Stimulated activated CD4-positive, alpha-beta T cell treated with anti-CD3 and anti-CD28 coated beads, Interleukin-15, amount 100 ng/mL, for 24 hours (primary cell): ENCODE data around the gene DPYSL3.
A peak's percentile ranks its signal among the peaks of the same experiment; 100 is the strongest.

Experiments used
- DNase-seq: peaks from one replicate; pipeline ENCODE4 v3.0.0-alpha.2; 2020

Gene DPYSL3

DNA sequence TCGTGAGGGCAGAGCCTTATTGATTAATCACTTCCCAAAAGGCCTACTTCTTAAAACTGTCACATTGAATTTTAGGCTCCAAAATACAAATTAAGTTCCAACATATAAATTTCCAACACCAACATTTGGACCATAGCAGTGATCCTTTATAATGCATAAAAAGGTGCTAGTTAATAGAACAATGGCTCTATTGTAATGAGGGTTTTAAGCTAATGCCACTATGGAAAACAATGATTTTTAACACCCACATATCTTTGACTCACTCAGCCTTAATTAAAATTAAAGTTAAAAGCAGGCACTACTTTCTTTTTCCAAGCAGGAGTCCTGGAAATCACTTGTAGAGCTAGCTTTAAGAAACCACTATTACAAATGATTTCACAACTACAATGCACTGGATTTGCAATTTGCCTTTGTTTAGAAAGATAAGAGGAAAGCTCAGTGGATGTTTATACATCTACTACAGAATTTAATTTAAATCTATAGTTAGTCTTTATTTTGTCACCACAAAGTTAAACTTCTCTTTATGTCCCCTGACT is 41.8 kb downstream of the DPYSL3 start:
- DNase-seq: no peak

DNA sequence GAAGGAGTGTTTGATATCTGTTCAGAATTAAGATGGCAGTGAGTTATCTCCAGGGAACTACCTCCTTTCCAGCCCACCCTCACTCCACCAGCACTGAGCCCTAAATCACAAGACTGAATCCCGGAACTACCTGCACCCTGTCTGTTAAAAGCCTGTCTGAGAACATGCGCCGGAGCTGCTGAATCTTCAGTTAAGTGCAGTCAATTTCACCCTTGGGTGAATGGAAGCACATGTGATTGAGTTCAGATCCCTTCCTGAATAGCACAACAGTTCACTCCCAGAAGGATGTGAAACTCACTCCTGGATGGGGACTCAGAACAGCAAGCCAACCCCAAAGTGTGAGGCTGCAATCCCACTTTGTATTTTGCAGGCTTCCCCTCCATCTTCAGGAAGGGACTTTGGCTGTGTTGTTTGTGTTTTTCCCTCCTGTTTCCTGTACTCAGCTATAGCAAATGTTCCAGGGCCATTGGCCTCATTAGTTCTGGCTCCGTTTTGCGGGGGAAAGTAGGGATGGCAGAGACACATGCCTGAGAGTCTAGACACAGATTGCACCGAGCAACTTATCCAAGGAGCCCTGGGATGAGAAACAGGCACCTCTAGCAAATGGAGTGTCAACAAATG is 43.4 kb downstream of the DPYSL3 start:
- DNase-seq: no peak

DNA sequence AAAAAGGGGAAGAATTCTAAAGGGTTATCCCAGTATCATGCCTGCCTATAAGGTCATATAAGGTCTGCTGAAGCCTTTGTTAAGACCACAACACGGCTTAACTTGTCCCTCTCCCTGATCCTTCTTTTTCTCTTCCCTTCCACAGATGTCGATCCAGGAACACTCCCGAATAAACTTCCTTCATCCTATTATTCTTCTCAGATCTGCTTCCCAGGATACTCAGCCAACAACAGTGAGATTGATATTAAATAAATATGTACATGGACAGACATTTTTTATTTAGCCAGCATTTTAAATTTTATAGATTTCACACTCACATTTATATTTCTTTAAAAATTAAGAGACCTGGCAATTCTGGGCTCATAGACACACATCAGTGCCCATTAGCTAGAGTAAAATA is 44.1 kb downstream of the DPYSL3 start:
- no peak for DNase-seq

DNA sequence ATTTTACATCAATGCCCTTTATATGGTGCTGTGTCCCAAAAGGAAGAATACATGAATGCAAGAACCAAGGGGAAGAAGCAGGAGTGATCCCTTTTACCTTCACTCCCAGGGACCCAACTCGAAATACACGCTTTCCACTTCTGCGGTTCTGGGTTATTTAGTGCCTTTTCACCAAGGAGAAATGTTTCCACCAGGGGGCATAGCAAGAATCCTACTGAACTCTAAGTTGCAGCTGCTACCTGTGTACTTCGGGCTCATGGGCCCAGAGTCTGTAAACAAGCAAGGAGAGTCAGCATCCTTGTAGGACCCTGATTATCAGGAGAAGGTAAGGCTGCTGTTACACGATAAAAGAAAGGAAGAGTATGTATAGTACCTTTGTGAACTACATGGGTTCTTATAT is 45.7 kb downstream of the DPYSL3 start:
- no peak for DNase-seq

DNA sequence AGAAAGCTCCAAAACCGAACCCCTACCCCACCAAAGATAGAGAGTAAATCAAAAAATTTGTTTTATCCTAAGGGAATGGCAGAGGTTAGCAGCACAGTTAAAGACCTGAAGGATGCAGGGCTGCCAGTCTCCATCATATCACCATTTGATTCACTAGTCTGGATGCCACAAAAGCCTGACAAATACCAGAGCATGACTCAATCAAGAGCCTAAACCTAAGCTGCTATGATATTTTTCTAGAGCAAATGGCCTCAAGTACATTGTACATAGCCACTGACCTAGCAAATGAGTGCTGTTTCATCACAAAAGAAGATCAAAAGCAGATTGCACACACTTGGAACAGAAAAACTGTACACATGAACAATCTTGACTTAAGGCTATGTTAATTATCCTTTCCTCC is 48.0 kb downstream of the DPYSL3 start:
- DNase-seq: no peak

DNA sequence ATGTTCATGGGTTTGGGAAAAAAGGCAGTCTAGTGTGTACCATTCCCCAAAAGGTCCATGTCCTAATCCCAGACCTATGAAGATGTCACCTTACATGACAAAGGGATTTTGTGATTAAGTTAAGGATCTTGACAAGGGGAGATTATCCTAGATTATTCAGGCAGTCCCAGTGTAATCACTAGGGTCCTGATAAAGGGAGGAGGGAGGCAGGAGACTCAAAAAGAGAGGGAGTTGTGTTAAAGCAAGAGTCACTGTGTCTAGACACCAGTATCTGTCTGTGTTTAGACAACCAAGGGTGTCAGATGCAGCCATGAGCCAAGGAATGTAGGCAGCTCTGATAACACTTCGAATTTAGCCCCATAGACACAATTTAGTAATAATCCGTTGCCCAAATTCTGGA is 49.5 kb downstream of the DPYSL3 start:
- no peak for DNase-seq

DNA sequence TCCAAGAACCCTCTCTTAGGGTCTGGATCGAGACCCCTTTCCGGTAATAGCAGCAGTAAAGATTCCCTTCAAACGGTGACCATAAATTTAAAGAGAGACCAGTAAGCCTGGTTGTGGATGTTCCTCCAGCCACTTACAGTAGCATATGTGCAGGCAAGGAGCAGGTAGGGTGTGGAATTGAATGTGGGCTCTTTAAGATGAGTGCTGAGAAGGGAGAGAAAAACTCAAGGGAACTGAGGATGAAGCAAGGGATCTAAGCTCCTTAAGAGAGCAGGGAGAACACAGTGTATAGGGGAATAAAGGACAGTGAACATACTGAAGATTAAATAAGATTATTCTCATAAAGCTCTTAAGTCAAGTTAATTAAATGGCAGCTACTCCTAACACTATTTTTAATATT is 51.3 kb downstream of the DPYSL3 start:
- no peak for DNase-seq

DNA sequence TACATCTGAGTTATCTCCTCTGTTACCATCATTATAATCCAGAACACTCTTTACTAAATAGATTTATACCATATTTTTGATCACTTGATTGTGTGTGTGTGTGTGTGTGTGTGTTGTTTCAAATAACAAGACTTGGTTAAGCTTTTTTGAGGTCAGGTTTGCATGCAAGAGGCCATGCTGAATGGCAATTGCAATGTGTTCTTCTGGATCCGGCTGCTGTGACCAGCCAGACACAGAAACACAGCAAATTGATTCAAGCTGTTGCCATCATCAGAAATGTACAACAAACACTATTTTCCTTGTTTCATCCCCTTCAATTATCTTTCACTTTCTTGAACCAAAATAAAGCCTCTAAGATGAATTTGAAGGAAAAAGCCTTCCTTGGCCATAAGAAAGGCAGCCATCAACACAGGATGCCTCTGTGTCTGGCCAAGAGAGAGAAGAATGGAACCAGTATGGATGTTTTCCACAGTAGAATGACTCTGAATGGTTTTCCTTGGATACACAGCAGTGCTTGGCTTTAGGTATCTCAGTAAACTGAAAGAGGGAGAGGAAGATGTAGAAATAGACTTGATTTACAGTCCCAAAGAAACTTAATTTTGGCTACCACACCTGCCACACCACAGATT is 53.9 kb downstream of the DPYSL3 start:
- DNase-seq: no peak

DNA sequence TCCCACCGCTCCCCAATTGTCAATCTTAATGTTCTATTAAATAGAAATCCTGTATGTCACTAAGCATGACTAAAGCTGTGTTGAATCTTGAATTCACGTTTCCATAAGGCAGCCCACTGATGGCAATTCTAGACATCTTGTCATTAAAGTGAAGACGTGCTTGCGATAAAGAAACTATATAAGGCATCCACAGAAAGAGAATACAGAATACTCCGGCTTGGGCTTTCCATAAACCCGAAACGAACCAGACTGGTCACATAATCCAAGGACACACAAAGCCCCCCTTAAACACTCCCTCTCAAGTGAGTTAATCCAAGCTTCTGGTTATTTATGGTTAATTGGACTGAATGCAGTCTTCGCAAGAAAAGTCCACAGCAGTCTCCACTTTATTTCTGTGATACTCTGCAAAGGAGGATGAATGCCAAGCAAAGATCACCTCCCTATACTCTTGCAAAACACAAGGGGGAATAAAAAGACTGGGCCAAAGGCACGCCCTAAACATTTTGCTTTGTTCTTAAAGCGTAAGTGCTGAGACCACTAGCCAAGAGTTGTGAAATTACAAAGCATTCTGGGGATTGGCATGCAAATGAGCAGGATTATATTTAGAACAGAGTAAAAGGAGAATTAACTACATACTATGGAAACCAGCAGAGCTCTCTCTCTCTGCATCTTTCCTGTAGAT is 54.7 kb downstream of the DPYSL3 start:
- no peak for DNase-seq

DNA sequence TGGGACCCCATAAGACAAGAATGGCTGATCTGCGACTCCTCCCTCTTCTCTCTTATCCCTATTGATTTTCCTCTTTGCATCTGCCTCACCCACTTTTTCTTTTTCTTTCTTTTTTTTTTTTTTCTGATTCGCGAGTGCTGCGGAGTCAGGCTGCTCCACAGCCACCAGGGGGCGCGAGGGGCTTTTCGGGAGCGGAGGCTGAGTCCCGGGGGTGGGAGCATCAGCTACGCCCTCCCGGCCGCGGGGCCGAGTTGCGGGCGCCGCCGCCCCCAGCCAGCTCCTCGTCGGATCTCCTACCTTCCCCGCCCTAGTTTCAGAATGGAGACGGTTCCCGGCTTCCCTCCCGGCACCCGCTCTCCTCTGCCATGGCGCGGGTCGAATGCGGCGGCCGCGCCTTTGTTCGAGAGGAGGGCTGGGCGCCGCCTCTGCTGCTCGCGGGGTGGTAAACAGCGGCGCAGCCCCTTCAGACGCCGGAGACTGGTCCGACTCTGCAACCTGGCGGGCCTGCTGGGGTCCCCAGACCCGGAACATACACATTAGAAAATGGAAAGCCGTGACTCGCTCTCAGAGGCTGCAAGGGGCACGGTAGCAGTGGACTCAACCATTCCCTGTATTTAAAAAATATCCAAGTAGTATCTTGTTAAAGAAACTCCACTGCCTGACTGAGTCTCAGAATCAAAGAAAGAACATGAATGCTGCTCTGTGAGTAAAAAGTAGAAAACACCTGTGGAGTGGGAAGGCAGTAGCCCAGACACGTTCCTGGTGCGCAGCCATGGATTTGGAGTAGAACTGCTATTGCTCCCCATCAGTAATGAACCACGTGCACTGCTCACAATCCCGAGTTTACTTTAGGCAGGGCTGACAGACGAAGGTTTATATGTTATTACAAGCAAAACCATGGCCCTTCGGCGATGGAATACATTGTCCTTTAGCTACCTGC is 55.7 kb downstream of the DPYSL3 start:
- peak; percentile 84 for DNase-seq

DNA sequence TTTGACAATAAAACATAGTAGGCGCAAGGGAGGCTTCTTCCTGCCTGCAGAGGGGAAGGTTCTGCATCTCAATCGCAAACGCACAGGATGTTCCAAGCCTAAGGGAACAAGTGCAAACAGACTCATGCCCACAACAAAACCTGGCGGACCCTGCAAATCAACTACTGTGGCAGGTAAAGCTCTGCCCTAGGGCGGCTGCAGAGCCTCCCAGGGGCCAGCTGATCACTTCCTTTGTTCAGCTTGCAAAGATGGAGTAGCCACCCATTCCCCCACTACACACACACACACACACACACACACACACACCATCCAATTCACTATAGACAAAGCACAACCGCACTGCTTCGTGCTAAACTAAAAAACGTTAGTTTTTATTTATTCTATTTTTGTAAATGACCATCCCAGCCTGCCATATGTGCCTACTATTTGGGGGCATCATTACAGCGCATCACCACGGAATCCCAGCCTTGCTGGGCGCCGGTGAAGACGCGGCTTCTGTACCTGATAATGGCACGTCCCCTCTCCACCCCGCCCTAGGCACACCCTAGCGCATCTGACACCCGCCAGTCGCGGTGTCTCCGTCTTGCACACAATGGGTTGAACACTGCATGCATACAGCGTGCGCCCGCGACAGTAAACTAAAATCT is 57.6 kb downstream of the DPYSL3 start:
- DNase-seq: no peak

DNA sequence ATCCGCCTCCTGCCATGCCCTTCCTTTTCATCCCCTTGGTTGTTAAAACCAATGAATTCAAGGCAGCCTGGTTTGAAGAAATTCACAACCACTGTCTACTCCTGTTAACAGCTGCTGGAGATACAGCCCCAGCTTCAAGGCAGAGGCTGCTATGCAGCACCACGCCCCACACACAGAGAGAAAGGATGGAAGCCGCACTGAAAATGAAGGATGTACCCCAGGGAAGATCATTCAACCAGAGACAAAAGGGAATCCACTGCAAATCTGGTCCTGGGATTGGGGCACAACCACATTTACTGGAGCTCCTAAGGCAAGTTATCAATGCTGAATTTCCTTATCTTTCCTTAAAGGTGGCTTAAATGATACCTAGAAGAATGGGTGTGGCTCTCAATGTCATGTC is 58.7 kb downstream of the DPYSL3 start:
- DNase-seq: no peak

DNA sequence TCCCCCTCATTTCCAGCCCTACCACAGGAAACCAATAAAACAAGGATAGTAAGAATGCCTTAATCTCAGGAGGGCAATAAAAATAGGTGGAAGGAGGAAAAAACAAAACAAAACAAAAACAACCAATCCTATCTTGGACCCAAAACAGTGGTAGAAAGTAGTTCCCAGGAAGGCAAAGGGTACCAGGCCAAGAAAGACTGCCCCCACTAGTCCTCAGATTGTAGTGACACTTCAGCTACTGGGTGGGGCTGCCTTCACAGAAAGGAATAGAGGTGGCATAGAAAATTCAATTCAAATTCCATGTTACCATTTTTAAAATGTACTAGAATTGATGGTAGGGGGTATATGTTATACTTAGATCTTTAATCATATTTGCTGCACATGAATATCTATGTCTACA is 59.3 kb downstream of the DPYSL3 start:
- no peak for DNase-seq

DNA sequence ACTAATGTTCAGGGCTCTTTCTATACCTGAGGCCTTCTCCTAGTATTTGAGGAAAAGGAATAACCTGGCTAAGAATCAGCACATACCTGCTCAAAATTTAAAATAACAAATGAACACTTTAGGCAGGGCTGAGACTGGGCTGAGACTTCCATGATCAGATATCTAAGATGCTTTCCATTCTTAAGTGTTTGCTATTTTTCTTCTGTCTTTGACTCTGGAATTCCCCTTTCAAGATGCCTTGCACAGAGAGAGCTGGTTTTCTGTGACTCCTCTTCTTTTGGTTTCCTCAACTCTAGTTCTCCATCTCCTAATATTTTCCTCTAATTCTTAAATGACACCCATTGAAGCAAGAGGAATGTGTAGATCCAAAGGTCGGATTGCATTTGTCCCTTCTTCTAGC is 61.1 kb downstream of the DPYSL3 start:
- no peak for DNase-seq

DNA sequence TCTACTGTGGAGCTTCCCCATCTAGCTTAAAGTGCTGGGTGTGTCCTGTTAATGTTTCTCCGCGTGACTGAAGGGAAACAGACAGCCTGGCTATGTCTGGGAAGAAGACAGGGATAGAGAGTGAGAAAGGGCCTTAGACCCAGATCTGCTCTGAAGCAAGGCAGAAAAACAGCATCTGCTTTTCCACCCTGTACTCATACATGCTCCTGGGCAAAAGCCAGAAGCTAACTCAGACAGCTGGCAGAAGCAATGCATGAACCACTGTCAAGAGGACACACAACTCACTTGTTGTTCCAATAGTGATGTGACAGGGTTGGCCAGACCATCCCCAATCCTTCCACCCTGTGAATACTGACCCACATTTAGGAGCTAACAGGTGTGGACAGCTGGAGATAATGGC is 63.3 kb downstream of the DPYSL3 start:
- no peak for DNase-seq

DNA sequence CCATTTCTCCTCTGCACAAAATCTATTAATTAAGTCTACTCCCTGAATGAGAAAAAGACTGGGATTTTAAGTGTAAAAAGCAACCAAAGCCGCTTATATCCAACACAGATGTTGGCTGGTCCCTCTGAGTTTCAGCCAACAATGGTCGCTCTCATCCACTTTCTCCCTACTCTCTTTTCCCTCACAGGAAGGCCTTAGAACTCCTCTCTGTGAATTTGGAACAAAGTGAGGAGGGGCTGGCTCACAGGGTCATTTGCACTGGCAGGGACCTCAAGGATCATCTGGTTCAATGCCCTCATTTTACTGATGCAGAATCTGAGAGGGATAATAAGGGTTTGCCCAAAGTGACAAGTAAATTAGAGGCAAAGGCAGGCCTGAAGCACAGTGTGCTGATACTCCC is 64.0 kb downstream of the DPYSL3 start:
- DNase-seq: no peak

DNA sequence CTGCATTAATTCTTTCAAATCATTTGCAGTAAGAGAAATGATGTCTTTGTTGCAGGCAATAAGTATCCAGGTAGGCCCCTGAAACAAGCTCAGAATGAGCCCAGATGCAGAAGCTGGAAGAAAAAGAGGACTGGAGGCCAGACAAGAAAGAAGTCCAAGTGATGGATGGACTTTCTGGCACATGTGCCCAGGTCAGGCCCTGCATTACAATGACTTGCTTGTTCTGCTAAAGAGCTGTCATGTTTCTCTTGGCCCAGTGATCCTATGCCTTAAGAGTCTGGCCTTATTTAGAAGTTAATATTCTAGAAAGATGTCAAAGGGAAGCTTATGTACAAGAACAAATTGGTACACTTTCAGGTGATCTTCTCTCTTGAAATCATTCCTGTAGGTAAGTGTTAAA is 64.8 kb downstream of the DPYSL3 start:
- no peak for DNase-seq

DNA sequence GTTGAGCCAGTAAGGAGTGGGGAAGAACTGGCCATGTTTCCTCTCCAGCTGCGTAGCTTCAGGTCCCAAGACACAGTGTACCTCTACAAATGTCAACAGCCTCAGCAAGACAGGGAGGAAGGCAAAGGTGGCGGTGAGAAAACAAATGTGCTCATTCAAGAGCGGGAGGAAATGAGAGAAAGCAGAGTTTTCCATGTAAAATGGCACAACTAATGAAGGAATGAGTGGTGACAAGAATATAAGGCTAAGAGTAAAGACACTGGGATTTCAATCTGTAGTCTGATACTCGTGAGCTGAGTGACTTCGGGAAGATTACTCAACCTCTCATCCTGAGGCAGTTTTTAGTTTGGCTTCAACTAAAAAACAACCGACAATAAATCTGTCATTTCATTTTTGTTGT is 67.6 kb downstream of the DPYSL3 start:
- no peak for DNase-seq

DNA sequence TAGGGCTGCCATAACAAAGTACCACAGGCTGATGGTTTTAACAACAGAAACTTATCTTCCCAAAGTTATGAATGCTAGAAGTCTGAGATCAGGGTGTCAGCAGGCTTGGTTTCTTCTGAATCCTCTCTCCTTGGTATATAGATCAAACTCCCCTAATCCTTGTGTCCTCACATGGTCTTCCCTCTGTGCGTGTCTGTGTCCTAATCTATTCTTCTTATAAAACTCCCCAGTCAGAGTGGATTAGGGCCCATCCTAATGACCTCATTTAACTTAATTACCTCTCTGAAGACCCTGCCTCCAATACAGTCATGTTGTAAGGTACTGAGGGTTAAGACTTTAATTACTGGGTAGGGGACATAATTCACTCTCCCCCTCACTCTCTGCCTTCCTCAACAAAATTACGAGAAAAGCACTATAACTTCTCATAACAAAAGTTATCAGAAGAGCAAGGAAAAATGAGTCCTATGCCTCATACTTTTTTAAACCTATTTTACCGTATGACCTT is 68.6 kb downstream of the DPYSL3 start:
- no peak for DNase-seq

DNA sequence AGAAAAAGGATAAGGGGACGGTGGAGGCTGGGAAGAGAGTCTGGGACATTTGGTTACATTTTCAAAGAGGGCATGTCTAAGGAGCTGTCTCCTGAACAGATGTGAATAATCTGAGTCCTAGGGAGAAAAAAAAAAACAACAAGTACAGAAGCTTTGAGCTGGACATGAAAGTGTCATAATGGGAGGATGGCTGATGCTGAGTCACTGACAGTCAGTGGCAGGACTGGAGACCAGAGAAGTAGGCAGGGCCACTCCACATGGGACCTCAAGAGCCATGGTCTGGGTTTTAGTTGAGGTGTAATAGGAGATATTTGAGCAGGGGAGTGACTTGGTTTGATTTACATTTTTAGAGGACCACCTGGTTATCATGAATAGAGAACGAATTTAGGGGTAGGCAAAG is 70.6 kb downstream of the DPYSL3 start:
- DNase-seq: no peak

DNA sequence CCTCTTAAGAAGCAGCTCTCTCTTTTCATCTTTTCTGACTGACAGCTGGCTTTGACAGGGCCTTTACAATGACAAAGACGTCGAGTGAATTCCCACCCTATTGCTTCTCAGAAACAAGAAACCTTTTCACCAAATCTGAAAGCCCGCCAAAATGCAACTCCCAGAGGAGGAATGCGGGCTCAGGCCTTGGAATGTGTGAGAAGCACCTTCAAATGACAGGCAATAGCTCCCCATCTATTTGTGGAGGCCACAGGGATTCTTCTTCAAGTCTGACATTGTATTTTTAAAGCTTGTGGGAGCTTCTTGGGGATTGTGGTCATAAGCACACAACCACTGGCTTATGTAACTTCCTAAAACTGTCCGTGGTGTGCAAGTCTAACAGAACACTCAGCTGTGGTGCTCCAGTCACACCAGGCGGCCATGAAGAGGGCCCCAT is 72.7 kb downstream of the DPYSL3 start:
- DNase-seq: no peak

DNA sequence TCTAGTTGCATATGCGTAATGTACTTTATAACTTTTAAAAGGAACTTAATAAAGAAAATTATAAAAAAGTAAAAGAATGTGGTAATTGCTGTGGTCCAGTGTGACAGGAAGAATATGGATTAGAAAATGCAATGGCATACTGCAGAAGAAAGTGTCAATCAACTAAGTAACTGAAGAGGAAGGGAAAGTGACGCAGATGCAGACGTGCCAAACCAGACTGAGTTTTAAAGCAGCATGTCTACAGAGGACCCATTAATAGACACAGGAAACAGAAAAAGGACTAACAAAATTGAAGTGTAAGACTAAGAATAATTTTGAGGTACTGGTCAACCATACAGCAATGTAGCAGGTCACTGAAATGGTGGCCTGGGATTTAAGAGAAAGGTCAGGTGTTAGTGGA is 73.3 kb downstream of the DPYSL3 start:
- DNase-seq: no peak
